Mucosa of descending colon (tissue), 3 donors: Measurements from ENCODE around the gene GPR151. TPM values are rescaled to one million over a fixed set of nuclear protein-coding genes. Genes with fewer than 3 reads are reported as not detected.

Source experiments
- ATAC-seq: fragments of 200-7000 bp; cut with Tn5 transposase; one replicate; pipeline ENCODE4 v1.9.1; 2020; ENCODE audit warnings: mild to moderate bottlenecking, moderate library complexity
- DNase-seq, 3 donors: peaks; one replicate each; pipeline ENCODE4 v3.0.0-alpha.2; 2020
- H3K36me3 ChIP-seq: fragments of 200-600 bp; one replicate; pipeline ENCODE4 v1.8.0; 2021; ENCODE audit warnings: low read depth, mild to moderate bottlenecking
- H3K4me1 ChIP-seq: fragments of 200-600 bp; one replicate; pipeline ENCODE4 v1.8.0; 2021; ENCODE audit warnings: low read depth, mild to moderate bottlenecking
- H3K4me3 ChIP-seq: fragments of 200-600 bp; one replicate; pipeline ENCODE4 v1.8.0; 2021; ENCODE audit warnings: mild to moderate bottlenecking
- H3K9me3 ChIP-seq: fragments of 200-600 bp; one replicate; pipeline ENCODE4 v1.8.0; 2021; ENCODE audit warnings: mild to moderate bottlenecking
- intact Hi-C, 2 donors: fragments of 100-400 bp; cut with DNase I in 1 of 2; cut with micrococcal nuclease in 1 of 2; formaldehyde crosslinking; loops; one replicate each; pipeline versions ENCODE4 v1.11.0 to v1.11.1; 2022; cut with DNase I, micrococcal nuclease
- total RNA-seq, 3 donors: library from RNA; stranded (reverse); fragmentation: NEBNext Ultra II Directional in 2 of 3; extraction: Animal tissue kit (Norgen Biotek cat#: 25700) in 2 of 3; gene quantifications; one replicate each; pipeline versions ENCODE4 v1.2.1 to v1.2.4, GENCODE V29; 2021 to 2023
- TF ChIP-seq, protein P1 (sequence below): fragments of 200-600 bp; IDR thresholded peaks from one replicate; pipeline ENCODE4 v1.8.0; 2022; ENCODE audit warnings: antibody characterized with exemption, mild to moderate bottlenecking
- donor health status: DM: no; HTN: no; CAD: no; lungs with moderate emphysema.
- donor health status: DM: no; HTN: no; CAD: no.
- donor health status: DM: no; HTN: yes; CAD: no.

Gene GPR151
- total RNA-seq, 3 donors from 2014 or later, result not detected

DNA sequence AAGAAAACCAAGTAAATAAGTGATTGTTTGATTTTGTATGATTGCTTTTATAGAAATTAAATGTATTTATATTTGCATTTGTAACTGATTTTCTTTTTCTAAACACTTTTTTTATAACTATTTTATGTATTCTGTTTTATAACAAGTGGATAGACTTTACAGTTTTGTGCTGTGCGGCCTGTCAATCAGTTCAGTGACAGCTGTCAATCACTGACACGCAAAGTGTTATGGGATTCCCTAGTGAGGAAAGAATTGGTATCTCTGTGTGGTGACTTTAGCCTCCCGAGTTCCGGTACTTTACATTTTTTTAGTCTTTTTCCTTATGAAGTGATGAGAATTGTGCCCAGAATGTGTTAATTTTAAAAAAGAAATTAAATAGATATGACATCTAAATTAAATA, 16.3 kb downstream of the GPR151 start:
- intact Hi-C loops, result no loop called here
- H3K4me3 ChIP-seq, result no peak overlapping the region
- no peak for ATAC-seq
- no peak for DNase-seq
- H3K36me3 ChIP-seq, result no peaks in the 10 kb centered on the region
- no peaks in the 10 kb centered on the region for H3K4me1 ChIP-seq
- H3K9me3 ChIP-seq, result no peaks in the 10 kb centered on the region
- TF ChIP-seq, protein P1, sequence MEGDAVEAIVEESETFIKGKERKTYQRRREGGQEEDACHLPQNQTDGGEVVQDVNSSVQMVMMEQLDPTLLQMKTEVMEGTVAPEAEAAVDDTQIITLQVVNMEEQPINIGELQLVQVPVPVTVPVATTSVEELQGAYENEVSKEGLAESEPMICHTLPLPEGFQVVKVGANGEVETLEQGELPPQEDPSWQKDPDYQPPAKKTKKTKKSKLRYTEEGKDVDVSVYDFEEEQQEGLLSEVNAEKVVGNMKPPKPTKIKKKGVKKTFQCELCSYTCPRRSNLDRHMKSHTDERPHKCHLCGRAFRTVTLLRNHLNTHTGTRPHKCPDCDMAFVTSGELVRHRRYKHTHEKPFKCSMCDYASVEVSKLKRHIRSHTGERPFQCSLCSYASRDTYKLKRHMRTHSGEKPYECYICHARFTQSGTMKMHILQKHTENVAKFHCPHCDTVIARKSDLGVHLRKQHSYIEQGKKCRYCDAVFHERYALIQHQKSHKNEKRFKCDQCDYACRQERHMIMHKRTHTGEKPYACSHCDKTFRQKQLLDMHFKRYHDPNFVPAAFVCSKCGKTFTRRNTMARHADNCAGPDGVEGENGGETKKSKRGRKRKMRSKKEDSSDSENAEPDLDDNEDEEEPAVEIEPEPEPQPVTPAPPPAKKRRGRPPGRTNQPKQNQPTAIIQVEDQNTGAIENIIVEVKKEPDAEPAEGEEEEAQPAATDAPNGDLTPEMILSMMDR, result no peak

DNA sequence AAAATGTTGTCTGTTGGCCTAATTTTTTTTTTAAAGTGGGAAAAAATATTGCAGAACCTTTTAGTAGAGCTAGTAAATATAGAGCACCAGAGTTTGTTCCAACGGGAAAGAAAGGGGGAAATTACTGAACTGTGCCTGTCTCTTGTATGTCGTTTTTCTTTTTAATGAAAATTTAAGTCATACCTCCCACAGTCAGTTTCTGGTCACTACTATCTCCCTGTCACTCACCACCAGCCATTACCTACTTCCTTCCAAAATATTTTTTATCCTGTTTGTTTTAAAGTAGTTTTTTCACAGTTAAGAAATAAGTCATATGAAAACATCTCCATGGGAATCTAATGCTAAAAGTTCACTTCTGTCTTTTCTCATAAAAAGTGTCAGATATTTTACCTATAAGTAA, 21.3 kb downstream of the GPR151 start:
- Histone ChIP-seq H3K9me3 (no peaks in the 10 kb centered on the region), H3K36me3 (no peaks in the 10 kb centered on the region), H3K4me1 (no peaks in the 10 kb centered on the region), H3K4me3 (no peak overlapping the region)
- TF ChIP-seq, protein P1, result no peak
- intact Hi-C loops, result no loop called here
- ATAC-seq, result no peak
- no peak for DNase-seq

DNA sequence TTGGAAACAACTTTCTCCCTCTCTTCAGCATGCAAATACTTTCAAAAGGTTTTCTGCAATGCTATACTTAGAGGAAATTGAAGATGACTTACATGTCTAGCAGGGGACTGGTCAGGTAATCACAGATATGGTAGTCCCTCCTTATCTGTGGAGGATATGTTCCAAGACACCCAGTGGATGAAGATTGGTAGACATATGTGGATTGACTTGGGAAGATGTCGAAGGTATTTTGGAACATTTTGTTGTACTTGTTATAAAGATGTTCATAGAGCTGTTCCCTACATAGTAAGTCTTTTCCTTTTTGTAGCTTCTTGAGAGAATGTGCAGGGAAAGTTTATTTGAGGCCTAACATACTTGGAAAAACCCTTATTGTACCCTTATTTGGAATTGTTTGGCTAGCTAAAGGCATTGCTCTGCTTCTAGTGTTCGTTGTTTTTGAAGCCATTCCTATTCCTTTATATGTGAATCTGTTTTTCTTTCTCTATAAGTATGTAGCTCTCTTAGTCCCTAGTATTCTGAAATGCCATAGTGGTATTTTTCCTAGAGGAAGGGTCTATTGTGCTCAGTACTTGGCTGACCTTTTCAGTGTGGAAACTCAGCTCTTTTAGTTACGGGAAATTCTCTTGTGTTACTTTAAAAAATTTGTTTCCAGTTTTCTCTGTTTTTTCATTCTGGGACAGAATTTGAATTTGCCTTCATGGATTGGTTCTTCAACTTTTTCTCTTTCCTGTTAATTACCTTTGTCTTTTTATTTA, 25.7 kb downstream of the GPR151 start:
- intact Hi-C loops, result no loop called here
- Histone ChIP-seq H3K4me1 (no peaks in the 10 kb centered on the region), H3K9me3 (no peaks in the 10 kb centered on the region), H3K4me3 (no peak overlapping the region), H3K36me3 (no peaks in the 10 kb centered on the region)
- DNase-seq, result no peak
- TF ChIP-seq, protein P1, result no peak
- ATAC-seq, result no peak

DNA sequence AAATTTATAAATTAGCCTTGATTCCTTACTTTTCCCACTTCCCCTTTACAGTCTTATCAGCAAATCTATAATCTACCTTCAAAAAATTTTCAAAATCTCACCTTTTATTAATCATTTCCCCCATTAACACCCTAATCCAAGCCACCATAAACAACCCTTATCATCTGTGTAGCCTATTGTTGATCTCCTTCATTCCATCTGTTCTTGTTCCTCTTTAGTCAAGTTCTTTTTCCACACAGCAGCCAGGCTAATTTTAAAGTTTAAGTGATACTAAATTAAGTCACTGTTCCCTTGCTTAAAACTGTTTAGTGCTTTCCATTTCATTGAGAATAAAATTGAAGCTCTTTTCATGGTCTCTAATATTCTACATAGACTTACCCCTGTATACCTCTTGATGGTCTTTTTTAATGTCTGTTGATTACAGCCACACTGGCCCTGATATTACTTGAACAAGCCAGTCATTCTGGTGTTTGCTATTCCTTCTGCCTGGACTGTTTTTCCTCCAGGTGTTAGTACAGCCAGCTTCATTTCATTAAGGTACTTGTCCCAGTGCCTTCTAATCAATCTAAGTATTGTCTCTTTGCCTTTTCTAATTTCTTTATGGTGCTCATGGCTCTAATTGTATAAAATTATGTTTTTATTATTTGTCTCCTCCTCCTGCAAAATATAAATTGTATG, 31.1 kb downstream of the GPR151 start:
- Histone ChIP-seq H3K4me3 (no peak overlapping the region), H3K9me3 (no peaks in the 10 kb centered on the region), H3K4me1 (no peaks in the 10 kb centered on the region), H3K36me3 (no peaks in the 10 kb centered on the region)
- TF ChIP-seq, protein P1, result no peak
- intact Hi-C loops, result no loop called here
- no peak for ATAC-seq
- DNase-seq, result no peak

DNA sequence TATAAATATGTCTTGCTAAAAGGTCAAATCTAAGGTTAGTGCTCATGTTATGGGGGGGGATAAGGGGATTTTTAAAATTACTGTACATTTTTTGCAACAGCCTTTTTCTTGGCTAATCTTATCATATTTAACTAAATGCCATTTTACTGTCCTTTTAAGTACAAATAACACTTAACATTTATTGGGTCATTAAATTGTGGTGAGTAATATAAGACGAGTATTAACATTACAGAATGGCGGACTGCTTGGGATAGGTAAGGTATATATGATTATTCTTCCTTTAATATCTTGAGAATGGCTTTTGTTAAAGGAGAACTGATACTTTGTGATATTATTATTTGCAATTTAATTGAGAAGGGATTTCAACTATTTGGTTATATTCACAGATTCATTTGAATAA, 33.2 kb downstream of the GPR151 start:
- ATAC-seq (no peak), DNase-seq (no peak)
- Histone ChIP-seq H3K4me1 (no peaks in the 10 kb centered on the region), H3K9me3 (no peaks in the 10 kb centered on the region), H3K4me3 (no peak overlapping the region), H3K36me3 (no peaks in the 10 kb centered on the region)
- intact Hi-C loops, result no loop called here
- TF ChIP-seq, protein P1, result no peak
